Measurements from ENCODE around the gene C9orf72.

DNA sequence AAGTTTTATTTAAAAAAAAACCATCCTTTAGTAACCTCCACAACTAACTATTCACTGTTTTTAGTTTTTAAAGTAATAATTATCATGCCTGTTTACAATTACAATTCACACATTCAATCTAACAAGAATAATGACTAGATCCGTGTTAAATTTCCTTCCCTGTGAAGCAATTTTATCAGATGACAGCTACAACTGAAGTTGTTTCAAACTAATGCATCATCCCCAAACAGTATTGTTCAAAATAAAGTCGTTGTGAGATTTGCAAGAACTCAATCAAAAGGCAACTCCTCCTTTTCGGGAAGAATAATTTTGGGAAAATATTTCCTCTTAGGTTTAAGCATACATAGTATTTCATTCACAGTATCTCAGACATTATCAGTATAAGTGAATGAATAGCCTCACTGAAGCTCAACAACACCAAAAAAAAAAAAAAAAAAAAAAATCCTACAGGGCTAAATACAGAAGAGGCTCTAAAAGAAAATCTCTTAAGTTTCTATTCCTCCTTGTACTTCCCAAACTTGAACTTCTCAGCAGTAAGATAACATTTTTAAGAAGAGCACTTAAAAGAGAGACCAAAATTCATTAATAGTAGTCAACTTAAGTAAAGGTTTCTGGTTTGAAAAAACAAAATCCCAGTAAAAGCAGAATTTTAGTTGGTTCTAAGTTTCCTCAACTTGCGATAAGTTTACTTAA lies 9.4 kb downstream of the C9orf72 start:
- TF ChIP-seq BHLHE40 (IDR thresholded peaks at IDR 0.05; ENCODE audit: borderline replicate concordance) (no peak), SP1 (IDR thresholded peaks at IDR 0.05) (no peak), TARDBP (IDR thresholded peaks at IDR 0.05) (no peak), ELF4 (IDR thresholded peaks at IDR 0.05) (no peak), CTBP1 (IDR thresholded peaks at IDR 0.05; ENCODE audit: borderline replicate concordance) (no peak), FOXM1 (IDR thresholded peaks at IDR 0.05; ENCODE audit: borderline replicate concordance) (no peak), SUZ12 (IDR thresholded peaks at IDR 0.05) (no peak), ZNF384 (IDR thresholded peaks at IDR 0.05) (no peak)

All from HEK293T (cell line).